D721Med (cell line): Measurements from ENCODE around the gene ATXN7.

Source experiments
- DNase-seq: peaks from one replicate; pipeline ENCODE4 v3.0.0; 2011; ENCODE audit warnings: low spot score; ENCODE audit not compliant: insufficient read length
- FAIRE-seq: peaks from 2 replicates; lab custom pipeline; 2011; peaks lifted over from hg19 to GRCh38; lab: Jason Lieb, UNC
- CTCF ChIP-seq: IDR thresholded peaks from 2 replicates; pipeline ENCODE4 v1.5.1; 2012; ENCODE audit warnings: mild to moderate bottlenecking, control low read depth; ENCODE audit not compliant: insufficient read depth; ENCODE audit errors: missing control alignments

Gene ATXN7

GRCh38 chr3:63905731-63906620, 42.3 kb downstream of the ATXN7 start:
- no peak for FAIRE-seq
- TF ChIP-seq CTCF, result no peak
- DNase-seq, result no peak

GRCh38 chr3:63908081-63908736, 44.5 kb downstream of the ATXN7 start:
- TF ChIP-seq CTCF, result peak; percentile 13
- FAIRE-seq, result no peak
- DNase-seq, result no peak

GRCh38 chr3:63908776-63909175, 45.1 kb downstream of the ATXN7 start:
- FAIRE-seq, result no peak
- no peak for DNase-seq
- no peak for TF ChIP-seq CTCF

GRCh38 chr3:63909431-63909830, 45.8 kb downstream of the ATXN7 start:
- DNase-seq (no peak), FAIRE-seq (no peak)
- TF ChIP-seq CTCF, result no peak

- TF ChIP-seq CTCF, result no peak
- DNase-seq (no peak), FAIRE-seq (no peak)
Measured at GRCh38 chr3:63910001-63910400, 46.3 kb downstream of the ATXN7 start.

- FAIRE-seq (no peak), DNase-seq (no peak)
- TF ChIP-seq CTCF, result no peak
Measured at GRCh38 chr3:63910891-63911290, 47.2 kb downstream of the ATXN7 start.

GRCh38 chr3:63911509-63911872, 47.8 kb downstream of the ATXN7 start:
- DNase-seq (no peak), FAIRE-seq (no peak)
- TF ChIP-seq CTCF, result no peak
